HepG2 (cell line): ENCODE measurements around the gene BRINP1. TPM values are rescaled to one million over a fixed set of nuclear protein-coding genes. Genes with fewer than 3 reads are reported as not detected.
A peak's percentile ranks its signal among the peaks of the same experiment; 100 is the strongest.

Source experiments
- ATAC-seq: fragments of 200-7000 bp; cut with Tn5 transposase; 3 replicates; pipeline ENCODE4 v1.9.1; 2020; ENCODE audit warnings: mild to moderate bottlenecking, moderate library complexity
- BruUV-seq: library from RNA; stranded (reverse); fragments of 400-500 nt; replicated peaks from 2 replicates; lab custom pipeline; 2021; lab: Mats Ljungman, UMichigan
- CTCF ChIA-PET: fragments of 300-600 bp; formaldehyde crosslinking; extraction: SDS; loops from one replicate; lab custom pipeline; 2021; ENCODE audit warnings: low total read pairs, inconsistent platforms, low intra/inter-chr PET ratio; lab: Yijun Ruan, JAX
- POLR2A ChIA-PET: fragments of 350-600 bp; sonication (Branson Sonifier 250); formaldehyde crosslinking; loops from one replicate; lab custom pipeline; 2020; ENCODE audit warnings: antibody characterized with exemption, inconsistent platforms; lab: Yijun Ruan, JAX
- DNase-seq: peaks from one replicate; pipeline ENCODE4 v3.0.0-alpha.2; 2015; ENCODE audit warnings: low spot score
- FAIRE-seq: peaks from 3 replicates; lab custom pipeline; 2011; peaks lifted over from hg19 to GRCh38; lab: Jason Lieb, UNC
- H2AFZ ChIP-seq: one replicate; pipeline ENCODE4 v1.6.1; 2011; ENCODE audit warnings: low read length, inconsistent platforms
- H3K27ac ChIP-seq: fragments of 300-600 bp; 3 replicates; pipeline ENCODE4 v1.8.0; 2011; ENCODE audit warnings: mixed run types, mild to moderate bottlenecking, mixed read lengths, low read length, inconsistent platforms; ENCODE audit not compliant: insufficient read depth; ENCODE audit errors: extremely low read length
- H3K27me3 ChIP-seq, 2 experiments: fragments of 200-600 bp in 1 of 2; 2 replicates in 1 of 2; 3 replicates in 1 of 2; pipeline versions ENCODE4 v1.6.0 to v1.8.0; 2011; ENCODE audit warnings: low read length in 2 of 2, mild to moderate bottlenecking in 2 of 2, moderate library complexity in 2 of 2, inconsistent platforms in 1 of 2; ENCODE audit not compliant: insufficient read depth in 2 of 2, control insufficient read depth in 1 of 2
- H3K36me3 ChIP-seq, 2 experiments: fragments of 200-600 bp in 1 of 2; replicated peaks in 1 of 2; 2 replicates in 1 of 2; 3 replicates in 1 of 2; pipeline versions ENCODE4 v1.5.1 to v1.8.0; 2011; ENCODE audit warnings: low read length in 2 of 2, inconsistent platforms in 1 of 2; ENCODE audit not compliant: insufficient read depth in 2 of 2, control insufficient read depth in 1 of 2
- H3K4me1 ChIP-seq: 2 replicates; pipeline ENCODE4 v1.5.1; 2012; ENCODE audit warnings: low read length, inconsistent platforms; ENCODE audit not compliant: insufficient read depth
- H3K4me2 ChIP-seq: 2 replicates; pipeline ENCODE4 v1.6.0; 2011; ENCODE audit warnings: low read depth, low read length, inconsistent platforms
- H3K4me3 ChIP-seq, 3 experiments: fragments of 200-600 bp in 1 of 3; sonication (generic), shearing (Covaris generic) in 1 of 3; replicated peaks in 1 of 3; 2 replicates each; pipeline ENCODE4 v1.5.1; 2011 to 2016; ENCODE audit warnings: low read length in 3 of 3, inconsistent platforms in 2 of 3, low read depth in 2 of 3, mild to moderate bottlenecking in 2 of 3, control low read depth in 1 of 3, mixed read lengths in 1 of 3; ENCODE audit not compliant: insufficient read depth in 1 of 3
- H3K79me2 ChIP-seq: one replicate; pipeline ENCODE4 v1.6.1; 2011; ENCODE audit warnings: low read length, inconsistent platforms; ENCODE audit not compliant: insufficient read depth
- H3K9ac ChIP-seq: 2 replicates; pipeline ENCODE4 v1.6.0; 2011; ENCODE audit warnings: mild to moderate bottlenecking, low read depth, low read length, inconsistent platforms; ENCODE audit not compliant: insufficient read depth
- H3K9me3 ChIP-seq: 2 replicates; pipeline ENCODE4 v1.5.1; 2012; ENCODE audit warnings: mild to moderate bottlenecking, low read length
- H4K20me1 ChIP-seq: 2 replicates; pipeline ENCODE4 v1.6.0; 2011; ENCODE audit warnings: inconsistent platforms, mild to moderate bottlenecking, low read length, moderate library complexity; ENCODE audit not compliant: insufficient read depth
- BRD4 ChIP-seq: sonication (generic); formaldehyde crosslinking; IDR thresholded peaks from 2 replicates; pipeline ENCODE4 v1.4.0; 2020; ENCODE audit warnings: missing genetic modification reagents
- KMT2A ChIP-seq: sonication (generic); formaldehyde crosslinking; IDR thresholded peaks from 2 replicates; pipeline ENCODE4 v1.4.0; 2020; ENCODE audit warnings: missing genetic modification reagents
- SRY ChIP-seq: sonication (generic); formaldehyde crosslinking; IDR thresholded peaks from 2 replicates; pipeline ENCODE4 v1.8.0; 2022; ENCODE audit warnings: mild to moderate bottlenecking, missing genetic modification reagents
- ZNF547 ChIP-seq: sonication (generic); formaldehyde crosslinking; IDR thresholded peaks from 2 replicates; pipeline ENCODE4 v1.5.1; 2020; ENCODE audit warnings: mild to moderate bottlenecking, missing genetic modification reagents
- ZNF564 ChIP-seq: sonication (generic); formaldehyde crosslinking; IDR thresholded peaks from 2 replicates; pipeline ENCODE4 v1.8.1; 2023; ENCODE audit warnings: mild to moderate bottlenecking, missing genetic modification reagents
- ZNF879 ChIP-seq: sonication (generic); formaldehyde crosslinking; IDR thresholded peaks from 2 replicates; pipeline ENCODE4 v1.8.1; 2023; ENCODE audit warnings: missing genetic modification reagents
- WGBS: methylation state at CpG from one replicate; pipeline ENCODE4 v1.1.6; 2017; ENCODE audit warnings: low lambda C conversion rate; 5-methylcytosine and 5-hydroxymethylcytosine counted together
- in situ Hi-C: cut with HindIII; loops from 2 replicates; pipeline ENCODE4 v1.10.0; 2017; ENCODE audit warnings: low pct_unique_long_range_greater_than_20kb; ENCODE audit not compliant: extremely low pct_ligation_motif_present
- intact Hi-C: fragments of 100-400 bp; cut with micrococcal nuclease; formaldehyde crosslinking; loops from one replicate; pipeline ENCODE4 v1.10.0; 2022; ENCODE audit not compliant: unreplicated experiment
- polyA plus RNA-seq, 8 experiments: library from polyadenylated mRNA; depleted of rRNA in 3 of 8; stranded (reverse) in 7 of 8; unstranded in 1 of 8; fragments of >200 nt; fragmentation: Illumina TruSeq in 4 of 8; extraction: Trizol in 4 of 8; gene quantifications; 2 replicates each; pipeline versions ENCODE4 v1.2.1 to v1.2.3, GENCODE V29; 2011 to 2016; ENCODE audit warnings: low read depth in 4 of 8, missing spikeins in 1 of 8, mixed read lengths in 1 of 8; ENCODE audit not compliant: insufficient read depth in 1 of 8
- total RNA-seq, 5 experiments: library from RNA; depleted of rRNA; stranded (reverse); fragments of >200 nt; fragmentation: Illumina TruSeq; extraction: Trizol; gene quantifications; 2 replicates each; pipeline ENCODE4 v1.2.3, GENCODE V29; 2016; ENCODE audit warnings: low read depth in 1 of 5
- TF ChIP-seq, protein P1 (sequence below), 2 experiments: IDR thresholded peaks; 2 replicates each; pipeline ENCODE4 v1.6.1; 2011 to 2012; ENCODE audit warnings: low read length in 2 of 2, borderline replicate concordance in 1 of 2, low read depth in 1 of 2, mild to moderate bottlenecking in 1 of 2, moderate library complexity in 1 of 2

BRINP1 gene
- total and polyA plus RNA-seq, 2 of the 13 experiments (the other 11 are each of a cell fraction or from before 2014, with no cell fraction given): not detected

DNA sequence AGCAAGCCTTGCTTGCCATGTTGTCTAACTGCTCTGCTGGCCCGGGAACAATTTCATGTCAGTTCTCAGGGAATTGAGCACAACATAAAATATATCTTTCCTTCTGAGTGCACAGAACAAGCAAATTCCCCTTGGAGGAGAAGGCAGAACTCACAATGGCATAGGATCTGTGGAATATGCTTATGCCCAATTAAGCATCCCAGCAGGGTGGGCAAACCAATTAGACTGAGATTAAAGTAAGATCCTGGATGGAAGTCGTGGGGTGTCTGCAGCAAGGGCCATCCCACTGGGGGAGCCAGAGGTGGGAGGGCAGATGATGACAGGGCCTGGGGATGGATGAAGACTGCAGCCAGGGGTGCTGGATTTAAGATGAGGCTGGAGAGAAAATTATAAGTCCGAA lies 114.1 kb downstream of the BRINP1 start (continued):
- no peak for TF ChIP-seq ZNF547 (CRISPR knock-in tag)

DNA sequence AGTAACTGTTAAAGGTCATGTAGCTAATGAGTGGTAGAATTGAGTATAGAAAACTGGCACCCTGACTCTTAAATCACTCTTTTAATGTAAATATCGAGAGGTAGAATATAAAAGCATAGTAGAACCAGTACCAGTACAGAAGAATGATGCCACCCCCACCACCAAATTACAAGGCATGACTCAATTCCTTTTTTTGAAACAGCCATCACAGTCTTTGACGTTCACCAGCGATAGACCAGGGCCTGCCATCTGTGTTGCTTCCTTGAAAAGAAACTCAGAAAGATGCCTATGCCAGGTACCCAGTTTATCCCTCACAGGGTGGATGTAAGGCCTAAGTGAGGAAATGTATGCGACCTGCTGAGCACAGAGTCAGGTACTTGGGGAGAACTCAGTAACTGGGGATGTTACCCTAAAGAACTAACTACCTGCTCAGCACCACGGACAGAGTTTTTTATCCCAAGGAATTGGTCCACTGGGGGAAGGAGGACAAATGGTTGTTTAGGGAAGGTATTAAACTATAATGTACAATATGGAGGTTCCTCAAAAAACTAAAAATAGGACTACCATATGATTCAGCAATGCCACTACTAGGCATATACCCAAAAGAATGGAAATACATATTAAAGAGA lies 116.5 kb downstream of the BRINP1 start:
- H3K9ac ChIP-seq: no peak overlapping the region
- no peak overlapping the region for H3K4me2 ChIP-seq
- H3K9me3 ChIP-seq: no peaks in the 10 kb centered on the region
- H3K79me2 ChIP-seq: no peaks in the 10 kb centered on the region
- H3K27me3 ChIP-seq: no peaks in the 10 kb centered on the region
- no peak overlapping the region for H3K27ac ChIP-seq
- no peaks in the 10 kb centered on the region for H3K4me1 ChIP-seq
- ChIA-PET POLR2A (no interaction called here), CTCF (no interaction called here)
- no peaks in the 10 kb centered on the region for H3K36me3 ChIP-seq
- H2AFZ ChIP-seq: no peak overlapping the region
- intact Hi-C loops: no loop called here
- FAIRE-seq (no peak), DNase-seq (no peak), ATAC-seq (no peak)
- TF ChIP-seq, protein P1, sequence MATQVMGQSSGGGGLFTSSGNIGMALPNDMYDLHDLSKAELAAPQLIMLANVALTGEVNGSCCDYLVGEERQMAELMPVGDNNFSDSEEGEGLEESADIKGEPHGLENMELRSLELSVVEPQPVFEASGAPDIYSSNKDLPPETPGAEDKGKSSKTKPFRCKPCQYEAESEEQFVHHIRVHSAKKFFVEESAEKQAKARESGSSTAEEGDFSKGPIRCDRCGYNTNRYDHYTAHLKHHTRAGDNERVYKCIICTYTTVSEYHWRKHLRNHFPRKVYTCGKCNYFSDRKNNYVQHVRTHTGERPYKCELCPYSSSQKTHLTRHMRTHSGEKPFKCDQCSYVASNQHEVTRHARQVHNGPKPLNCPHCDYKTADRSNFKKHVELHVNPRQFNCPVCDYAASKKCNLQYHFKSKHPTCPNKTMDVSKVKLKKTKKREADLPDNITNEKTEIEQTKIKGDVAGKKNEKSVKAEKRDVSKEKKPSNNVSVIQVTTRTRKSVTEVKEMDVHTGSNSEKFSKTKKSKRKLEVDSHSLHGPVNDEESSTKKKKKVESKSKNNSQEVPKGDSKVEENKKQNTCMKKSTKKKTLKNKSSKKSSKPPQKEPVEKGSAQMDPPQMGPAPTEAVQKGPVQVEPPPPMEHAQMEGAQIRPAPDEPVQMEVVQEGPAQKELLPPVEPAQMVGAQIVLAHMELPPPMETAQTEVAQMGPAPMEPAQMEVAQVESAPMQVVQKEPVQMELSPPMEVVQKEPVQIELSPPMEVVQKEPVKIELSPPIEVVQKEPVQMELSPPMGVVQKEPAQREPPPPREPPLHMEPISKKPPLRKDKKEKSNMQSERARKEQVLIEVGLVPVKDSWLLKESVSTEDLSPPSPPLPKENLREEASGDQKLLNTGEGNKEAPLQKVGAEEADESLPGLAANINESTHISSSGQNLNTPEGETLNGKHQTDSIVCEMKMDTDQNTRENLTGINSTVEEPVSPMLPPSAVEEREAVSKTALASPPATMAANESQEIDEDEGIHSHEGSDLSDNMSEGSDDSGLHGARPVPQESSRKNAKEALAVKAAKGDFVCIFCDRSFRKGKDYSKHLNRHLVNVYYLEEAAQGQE (IDR thresholded peaks at IDR 0.05; ENCODE audit: borderline replicate concordance in 1 of 2, low read depth in 1 of 2, low read length in 2 of 2): peak in 1 of 2 experiments; percentile 71; a peak in 2 of 4 replicates
- TF ChIP-seq BRD4 (CRISPR knock-in tag) (no peak), KMT2A (no peak), SRY (CRISPR knock-in tag) (no peak), ZNF564 (CRISPR knock-in tag) (no peak), ZNF879 (CRISPR knock-in tag) (no peak)
- no peaks in the 10 kb centered on the region for H4K20me1 ChIP-seq
- no peak overlapping the region for H3K4me3 ChIP-seq
- no TSS peak for BruUV-seq
- in situ Hi-C loops: no loop called here
- under 1% methylated on average over 5 of the region's 5 CpGs for WGBS
